CD14-positive monocyte (primary cell): ENCODE data around the gene ASTN2. TPM values are rescaled to one million over a fixed set of nuclear protein-coding genes. Genes with fewer than 3 reads are reported as not detected.

Experiments
- DNase-seq, 3 donors: peaks; one replicate each; pipeline ENCODE4 v3.0.0-alpha.2; 2011 to 2022
- H2AFZ ChIP-seq: 2 replicates; pipeline ENCODE4 v1.6.0; 2012; ENCODE audit warnings: mild to moderate bottlenecking, low read depth, low read length, inconsistent platforms; ENCODE audit not compliant: insufficient read depth, poor library complexity, severe bottlenecking
- H3K27ac ChIP-seq, 2 donors: 1 replicate in 1 of 2; 2 replicates in 1 of 2; pipeline ENCODE4 v1.5.1; 2012 to 2013; ENCODE audit warnings: low read length in 2 of 2, control low read depth in 1 of 2, inconsistent platforms in 1 of 2, low read depth in 1 of 2, mild to moderate bottlenecking in 1 of 2
- H3K27me3 ChIP-seq, 2 donors: one replicate each; pipeline versions ENCODE4 v1.6.0 to v1.6.1; 2011 to 2013; ENCODE audit warnings: low read length in 2 of 2; ENCODE audit not compliant: control insufficient read depth in 2 of 2, insufficient read depth in 2 of 2
- H3K36me3 ChIP-seq, 2 donors: replicated peaks in 1 of 2; 1 replicate in 1 of 2; 2 replicates in 1 of 2; pipeline versions ENCODE4 v1.5.1 to v1.6.1; 2012 to 2013; ENCODE audit warnings: low read length in 2 of 2, control low read depth in 1 of 2, inconsistent platforms in 1 of 2, mild to moderate bottlenecking in 1 of 2; ENCODE audit not compliant: insufficient read depth in 2 of 2, control insufficient read depth in 1 of 2
- H3K4me1 ChIP-seq, 2 donors: 1 replicate in 1 of 2; 2 replicates in 1 of 2; pipeline versions ENCODE4 v1.5.1 to v1.6.1; 2012 to 2013; ENCODE audit warnings: low read length in 2 of 2, control low read depth in 1 of 2, inconsistent platforms in 1 of 2, mild to moderate bottlenecking in 1 of 2, moderate library complexity in 1 of 2; ENCODE audit not compliant: insufficient read depth in 2 of 2, control insufficient read depth in 1 of 2
- H3K4me2 ChIP-seq: replicated peaks from 2 replicates; pipeline ENCODE3; 2012; ENCODE audit warnings: low read length, moderate library complexity, mild to moderate bottlenecking; ENCODE audit not compliant: poor library complexity, severe bottlenecking; ENCODE audit errors: extremely low read depth
- H3K4me3 ChIP-seq, 3 experiments: fragments of 200-600 bp in 1 of 3; sonication (generic) in 1 of 3; replicated peaks in 1 of 3; 1 replicate in 2 of 3; 2 replicates in 1 of 3; pipeline ENCODE4 v1.5.1; 2011 to 2013; ENCODE audit warnings: low read length in 3 of 3, mild to moderate bottlenecking in 3 of 3, control low read depth in 2 of 3, low read depth in 2 of 3, inconsistent platforms in 1 of 3, moderate library complexity in 1 of 3
- H3K79me2 ChIP-seq: 2 replicates; pipeline ENCODE4 v1.6.0; 2012; ENCODE audit warnings: mild to moderate bottlenecking, control low read depth, inconsistent platforms, low read length, moderate library complexity; ENCODE audit not compliant: insufficient read depth
- H3K9ac ChIP-seq: 2 replicates; pipeline ENCODE4 v1.6.0; 2017; ENCODE audit warnings: low read length, mild to moderate bottlenecking; ENCODE audit not compliant: insufficient read depth, poor library complexity, severe bottlenecking
- H3K9me3 ChIP-seq, 2 donors: replicated peaks in 1 of 2; 1 replicate in 1 of 2; 2 replicates in 1 of 2; pipeline versions ENCODE4 v1.5.1 to v1.6.1; 2012 to 2013; ENCODE audit warnings: low read length in 2 of 2, control low read depth in 1 of 2; ENCODE audit not compliant: control insufficient read depth in 1 of 2, insufficient read depth in 1 of 2
- H4K20me1 ChIP-seq: 2 replicates; pipeline ENCODE4 v1.6.0; 2012; ENCODE audit warnings: mild to moderate bottlenecking, low read length, control low read depth, moderate library complexity; ENCODE audit not compliant: insufficient read depth
- H3K27ac Mint-ChIP-seq, 7 donors: one replicate each; pipeline ENCODE4 v1.8.0; 2020; ENCODE audit warnings: mild to moderate bottlenecking in 7 of 7, mixed read lengths in 7 of 7, moderate library complexity in 6 of 7, inconsistent platforms in 2 of 7
- H3K27me3 Mint-ChIP-seq, 3 donors: one replicate each; pipeline ENCODE4 v1.8.0; 2021 to 2022; ENCODE audit warnings: low read depth in 3 of 3, mild to moderate bottlenecking in 3 of 3, mixed read lengths in 3 of 3, moderate library complexity in 3 of 3, inconsistent platforms in 1 of 3
- H3K36me3 Mint-ChIP-seq, 2 donors: one replicate each; pipeline ENCODE4 v1.8.0; 2020; ENCODE audit warnings: mixed read lengths in 2 of 2, inconsistent platforms in 1 of 2, mild to moderate bottlenecking in 1 of 2
- H3K4me1 Mint-ChIP-seq: one replicate; pipeline ENCODE4 v1.8.0; 2020; ENCODE audit warnings: mild to moderate bottlenecking, mixed read lengths
- H3K4me3 Mint-ChIP-seq, 2 donors: one replicate each; pipeline ENCODE4 v1.8.0; 2020; ENCODE audit warnings: mild to moderate bottlenecking in 2 of 2, mixed read lengths in 2 of 2, moderate library complexity in 1 of 2
- H3K9me3 Mint-ChIP-seq, 7 donors: one replicate each; pipeline ENCODE4 v1.8.0; 2020 to 2022; ENCODE audit warnings: mixed read lengths in 7 of 7, mild to moderate bottlenecking in 6 of 7, moderate library complexity in 6 of 7, inconsistent platforms in 2 of 7
- WGBS: methylation state at CpG from one replicate; pipeline ENCODE4 v1.1.5; 2013; ENCODE audit warnings: missing lambda C conversion rate; ENCODE audit not compliant: insufficient coverage; 5-methylcytosine and 5-hydroxymethylcytosine counted together
- intact Hi-C, 2 donors: fragments of 100-400 bp; cut with micrococcal nuclease; formaldehyde crosslinking; loops; one replicate each; pipeline versions ENCODE4 v1.15.0 to v1.15.1; 2023
- polyA plus RNA-seq, 3 donors: library from polyadenylated mRNA; depleted of rRNA in 1 of 3; unstranded in 2 of 3; stranded (reverse) in 1 of 3; fragments of 300-500 nt in 2 of 3; fragments of >200 nt in 1 of 3; fragmentation: Illumina TruSeq in 2 of 3; gene quantifications; 1 replicate in 2 of 3; 2 replicates in 1 of 3; pipeline ENCODE4 v1.2.3, GENCODE V29; 2012 to 2021
- TF ChIP-seq, protein P1 (sequence below): fragments of 200-600 bp; IDR thresholded peaks from one replicate; pipeline ENCODE4 v1.8.0; 2022; ENCODE audit warnings: antibody characterized with exemption, mild to moderate bottlenecking

The ASTN2 gene
- polyA plus RNA-seq, 3 donors, result not detected

DNA sequence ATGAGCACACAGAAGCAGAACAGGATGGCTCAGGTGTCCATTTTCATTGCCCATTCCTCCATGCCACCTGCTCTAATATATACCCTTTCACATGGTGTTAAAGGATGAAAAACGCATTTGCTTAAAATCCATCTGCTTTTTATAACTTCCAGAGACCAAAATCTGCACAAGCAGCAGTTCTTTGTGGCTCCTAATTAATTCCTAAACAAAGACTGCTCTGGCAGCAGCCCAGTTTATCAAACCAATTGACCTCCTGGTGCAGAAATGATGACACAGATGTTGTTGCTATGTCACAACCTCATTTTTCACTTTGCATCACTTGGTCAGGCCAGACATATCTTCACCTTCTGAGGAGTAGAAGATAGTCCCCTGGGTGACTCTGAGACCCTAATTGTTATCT, 141.2 kb downstream of the ASTN2 start:
- peaks cover 0 to 8% of the 10 kb centered on the region in 2 donors for H3K9me3 ChIP-seq
- H3K27ac Mint-ChIP-seq, result no peak overlapping the region
- no peak overlapping the region for H3K9ac ChIP-seq
- no peak overlapping the region for H3K4me2 ChIP-seq
- H3K4me3 Mint-ChIP-seq, result no peak overlapping the region
- H3K4me1 Mint-ChIP-seq, result no peaks in the 10 kb centered on the region
- no peaks in the 10 kb centered on the region for H3K4me1 ChIP-seq
- H3K9me3 Mint-ChIP-seq, result peaks cover 2 to 10% (median 4%) of the 10 kb centered on the region in 7 donors
- intact Hi-C loops, result no loop called here
- H3K79me2 ChIP-seq, result no peaks in the 10 kb centered on the region
- no peak overlapping the region for H3K27ac ChIP-seq
- no peak overlapping the region for H2AFZ ChIP-seq
- no peak for DNase-seq
- H3K36me3 ChIP-seq, result no peaks in the 10 kb centered on the region
- WGBS, result no CpG with 5 or more reads among the region's 1 CpG
- no peaks in the 10 kb centered on the region for H4K20me1 ChIP-seq
- no peaks in the 10 kb centered on the region for H3K36me3 Mint-ChIP-seq
- no peaks in the 10 kb centered on the region for H3K27me3 ChIP-seq
- TF ChIP-seq, protein P1, sequence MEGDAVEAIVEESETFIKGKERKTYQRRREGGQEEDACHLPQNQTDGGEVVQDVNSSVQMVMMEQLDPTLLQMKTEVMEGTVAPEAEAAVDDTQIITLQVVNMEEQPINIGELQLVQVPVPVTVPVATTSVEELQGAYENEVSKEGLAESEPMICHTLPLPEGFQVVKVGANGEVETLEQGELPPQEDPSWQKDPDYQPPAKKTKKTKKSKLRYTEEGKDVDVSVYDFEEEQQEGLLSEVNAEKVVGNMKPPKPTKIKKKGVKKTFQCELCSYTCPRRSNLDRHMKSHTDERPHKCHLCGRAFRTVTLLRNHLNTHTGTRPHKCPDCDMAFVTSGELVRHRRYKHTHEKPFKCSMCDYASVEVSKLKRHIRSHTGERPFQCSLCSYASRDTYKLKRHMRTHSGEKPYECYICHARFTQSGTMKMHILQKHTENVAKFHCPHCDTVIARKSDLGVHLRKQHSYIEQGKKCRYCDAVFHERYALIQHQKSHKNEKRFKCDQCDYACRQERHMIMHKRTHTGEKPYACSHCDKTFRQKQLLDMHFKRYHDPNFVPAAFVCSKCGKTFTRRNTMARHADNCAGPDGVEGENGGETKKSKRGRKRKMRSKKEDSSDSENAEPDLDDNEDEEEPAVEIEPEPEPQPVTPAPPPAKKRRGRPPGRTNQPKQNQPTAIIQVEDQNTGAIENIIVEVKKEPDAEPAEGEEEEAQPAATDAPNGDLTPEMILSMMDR, result no peak
- H3K27me3 Mint-ChIP-seq, result no peaks in the 10 kb centered on the region
- no peak overlapping the region for H3K4me3 ChIP-seq

DNA sequence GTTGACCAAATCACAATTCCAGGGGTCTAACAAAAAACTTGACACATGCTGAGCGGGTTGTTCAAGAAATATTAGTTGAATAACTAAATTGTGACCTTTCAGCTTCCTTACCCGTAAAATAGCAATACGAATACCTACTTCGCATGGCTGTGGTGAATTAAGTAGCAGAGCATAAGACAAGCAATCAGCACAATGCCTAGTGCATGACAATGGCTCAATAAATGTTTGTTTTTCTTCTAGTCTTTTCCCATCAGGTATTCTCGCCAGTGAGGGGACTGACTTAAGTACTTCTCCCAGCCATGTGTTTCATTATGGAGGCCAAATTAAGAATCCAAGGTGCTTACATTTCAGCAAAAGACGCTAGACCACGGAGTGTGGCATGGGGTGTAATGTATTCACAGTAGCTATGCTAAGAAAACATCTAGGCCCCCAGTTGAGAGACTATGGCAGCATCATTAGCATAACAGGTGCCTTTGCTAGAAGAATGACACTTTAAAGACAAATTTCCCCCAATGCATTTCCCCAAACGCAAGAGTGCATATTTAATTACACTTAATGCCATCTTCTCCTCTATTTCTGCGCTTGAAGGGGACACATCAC, 145.9 kb downstream of the ASTN2 start:
- Histone ChIP-seq H3K79me2 (no peaks in the 10 kb centered on the region), H3K4me1 (no peaks in the 10 kb centered on the region), H2AFZ (no peak overlapping the region), H3K27me3 (no peaks in the 10 kb centered on the region), H3K9me3 (peaks cover 0 to 3% of the 10 kb centered on the region in 2 donors), H3K9ac (no peak overlapping the region), H3K4me3 (no peak overlapping the region), H3K27ac (no peak overlapping the region), H4K20me1 (no peaks in the 10 kb centered on the region), H3K36me3 (no peaks in the 10 kb centered on the region), H3K4me2 (no peak overlapping the region)
- H3K27me3 Mint-ChIP-seq, result no peaks in the 10 kb centered on the region
- H3K9me3 Mint-ChIP-seq, result peaks cover 0 to 7% (median 3%) of the 10 kb centered on the region in 7 donors
- intact Hi-C loops, result no loop called here
- H3K4me3 Mint-ChIP-seq, result no peak overlapping the region
- no peaks in the 10 kb centered on the region for H3K4me1 Mint-ChIP-seq
- TF ChIP-seq, protein P1, result no peak
- no peak for DNase-seq
- no peak overlapping the region for H3K27ac Mint-ChIP-seq
- 64% methylated on average over 2 of the region's 9 CpGs for WGBS
- H3K36me3 Mint-ChIP-seq, result no peaks in the 10 kb centered on the region
